K562 (cell line): Measurements from ENCODE around the gene BEST1. TPM values are rescaled to one million over a fixed set of nuclear protein-coding genes. Genes with fewer than 3 reads are reported as not detected.
A peak's percentile ranks its signal among the peaks of the same experiment; 100 is the strongest.

ENCODE experiments used
- ATAC-seq: fragments of 200-7000 bp; cut with Tn5 transposase; 3 replicates; pipeline ENCODE4 v1.9.1; 2020; ENCODE audit warnings: moderate library complexity
- BruUV-seq: library from RNA; stranded (reverse); fragments of 400-500 nt; replicated peaks from 2 replicates; lab custom pipeline; 2021; lab: Mats Ljungman, UMichigan
- CTCF ChIA-PET: fragments of 300-600 bp; formaldehyde crosslinking; extraction: SDS; loops from one replicate; lab custom pipeline; 2021; ENCODE audit warnings: low intra/inter-chr PET ratio; lab: Yijun Ruan, JAX
- POLR2A ChIA-PET: fragments of 300-600, 350-650 bp; sonication (Branson Sonifier 250); formaldehyde crosslinking; extraction: SDS; loops from one replicate; lab custom pipeline; 2021; ENCODE audit warnings: antibody characterized with exemption, inconsistent platforms; lab: Yijun Ruan, JAX
- DNase-seq, 4 experiments: peaks; one replicate each; pipeline versions ENCODE4 v3.0.0 to v3.0.0-alpha.2; 2011 to 2018; ENCODE audit warnings: low spot score in 3 of 4, mixed read lengths in 3 of 4; ENCODE audit errors: extremely low read depth in 1 of 4
- FAIRE-seq: peaks from 2 replicates; lab custom pipeline; 2011; peaks lifted over from hg19 to GRCh38; lab: Jason Lieb, UNC
- H2AFZ ChIP-seq: 2 replicates; pipeline ENCODE4 v1.6.0; 2011; ENCODE audit warnings: low read depth, low read length, control low read depth, inconsistent platforms
- H3K27ac ChIP-seq: fragments of 200-600 bp; 3 replicates; pipeline ENCODE4 v1.8.0; 2011; ENCODE audit warnings: low read depth, mild to moderate bottlenecking, control low read depth, inconsistent platforms, low read length, moderate library complexity, mixed read lengths; ENCODE audit errors: extremely low read depth
- H3K27me3 ChIP-seq, 2 experiments: fragments of 300-600 bp in 1 of 2; 2 replicates in 1 of 2; 3 replicates in 1 of 2; pipeline versions ENCODE4 v1.6.0 to v1.8.0; 2011; ENCODE audit warnings: inconsistent platforms in 2 of 2, low read length in 2 of 2, mild to moderate bottlenecking in 1 of 2, mixed read lengths in 1 of 2, moderate library complexity in 1 of 2; ENCODE audit not compliant: control insufficient read depth in 2 of 2, insufficient read depth in 2 of 2
- H3K36me3 ChIP-seq: fragments of 300-600 bp; 3 replicates; pipeline ENCODE4 v1.8.0; 2011; ENCODE audit warnings: mild to moderate bottlenecking, low read length, inconsistent platforms; ENCODE audit not compliant: control insufficient read depth, insufficient read depth
- H3K4me1 ChIP-seq, 2 experiments: fragments of 200-600 bp in 1 of 2; replicated peaks in 1 of 2; 2 replicates in 1 of 2; 3 replicates in 1 of 2; pipeline versions ENCODE4 v1.5.1 to v1.8.0; 2011; ENCODE audit warnings: inconsistent platforms in 2 of 2, low read length in 2 of 2, mild to moderate bottlenecking in 1 of 2, mixed read lengths in 1 of 2, moderate library complexity in 1 of 2; ENCODE audit not compliant: control insufficient read depth in 2 of 2, insufficient read depth in 2 of 2
- H3K4me2 ChIP-seq: 2 replicates; pipeline ENCODE4 v1.6.1; 2011; ENCODE audit warnings: low read length, control low read depth, inconsistent platforms, mixed read lengths; ENCODE audit not compliant: insufficient read depth
- H3K4me3 ChIP-seq: fragments of 200-600 bp; sonication (generic), shearing (Covaris generic); 2 replicates; pipeline ENCODE4 v1.5.1; 2016; ENCODE audit warnings: control low read depth, inconsistent platforms
- H3K79me2 ChIP-seq: fragments of 200-600 bp; 3 replicates; pipeline ENCODE4 v1.8.0; 2011; ENCODE audit warnings: low read length, inconsistent platforms; ENCODE audit not compliant: control insufficient read depth, insufficient read depth
- H3K9ac ChIP-seq, 2 experiments: 2 replicates each; pipeline versions ENCODE4 v1.6.0 to v1.6.1; 2011; ENCODE audit warnings: low read depth in 2 of 2, low read length in 2 of 2, control low read depth in 1 of 2, inconsistent platforms in 1 of 2, mild to moderate bottlenecking in 1 of 2, mixed read lengths in 1 of 2; ENCODE audit not compliant: insufficient read depth in 1 of 2
- H3K9me1 ChIP-seq: one replicate; pipeline ENCODE4 v1.6.0; 2011; ENCODE audit warnings: inconsistent platforms, mild to moderate bottlenecking, low read length, moderate library complexity; ENCODE audit not compliant: control insufficient read depth, insufficient read depth
- H3K9me3 ChIP-seq: replicated peaks from 2 replicates; pipeline ENCODE4 v1.5.1; 2011; ENCODE audit warnings: low read depth, low read length, inconsistent platforms; ENCODE audit not compliant: control insufficient read depth, insufficient read depth
- H4K20me1 ChIP-seq: replicated peaks from 2 replicates; pipeline ENCODE4 v1.6.1; 2011; ENCODE audit warnings: low read length, inconsistent platforms, mixed read lengths; ENCODE audit not compliant: control insufficient read depth, insufficient read depth
- EP400 ChIP-seq: fragments of 450-650 bp; IDR thresholded peaks from 2 replicates; pipeline ENCODE4 v1.6.1; 2017; ENCODE audit warnings: antibody characterized with exemption, mild to moderate bottlenecking, moderate library complexity
- SREBF1 ChIP-seq: fragments of 150-350 bp; IDR thresholded peaks from 2 replicates; pipeline ENCODE4 v1.6.1; 2014; ENCODE audit warnings: antibody characterized with exemption, low read depth, low read length, borderline replicate concordance
- ZBTB33 ChIP-seq: sonication (generic); formaldehyde crosslinking; IDR thresholded peaks from 2 replicates; pipeline ENCODE4 v1.8.1; 2023; ENCODE audit warnings: mild to moderate bottlenecking, missing genetic modification reagents
- ZKSCAN1 ChIP-seq: fragments of 150-350 bp; IDR thresholded peaks from 2 replicates; pipeline ENCODE4 v1.6.1; 2016; ENCODE audit warnings: low read depth, low read length
- ZNF609 ChIP-seq: sonication (generic); formaldehyde crosslinking; IDR thresholded peaks from 2 replicates; pipeline ENCODE4 v1.8.1; 2023; ENCODE audit warnings: missing genetic modification reagents, mild to moderate bottlenecking, borderline replicate concordance
- WGBS: fragments of 100-300 bp; shearing (Covaris generic); methylation state at CpG from one replicate; pipeline ENCODE4 v1.1.6; 2016; ENCODE audit warnings: low coverage, mixed read lengths; ENCODE audit not compliant: insufficient coverage; ENCODE audit errors: missing lambda C conversion rate; 5-methylcytosine and 5-hydroxymethylcytosine counted together
- in situ Hi-C: fragments of 300-500 bp; cut with MboI; formaldehyde crosslinking; loops from 4 replicates; pipeline ENCODE4 v1.15.0; 2018; ENCODE audit warnings: inconsistent platforms, mixed read lengths
- intact Hi-C: fragments of 100-400 bp; cut with micrococcal nuclease; formaldehyde crosslinking; loops from 2 replicates; pipeline ENCODE4 v1.14.2; 2022
- polyA plus RNA-seq, 8 experiments: library from polyadenylated mRNA; depleted of rRNA in 4 of 8; stranded (reverse) in 5 of 8; unstranded in 3 of 8; fragments of >200 nt; fragmentation: Nextera tagmentation in 2 of 8; fragmentation: Illumina TruSeq in 1 of 8; extraction: Ambion mirVana in 2 of 8; extraction: Trizol in 1 of 8; gene quantifications; 2 replicates each; pipeline versions ENCODE4 v1.2.1 to v1.2.3, GENCODE V29; 2011 to 2014; ENCODE audit warnings: inconsistent platforms in 1 of 8, missing spikeins in 1 of 8
- total RNA-seq, 7 experiments: library from RNA; depleted of rRNA in 6 of 7; stranded (reverse); fragments of >200 nt in 6 of 7; fragmentation: Illumina TruSeq in 2 of 7; extraction: Trizol in 2 of 7; gene quantifications; 2 replicates each; pipeline versions ENCODE4 v1.2.1 to v1.2.3, GENCODE V29; 2011 to 2021; ENCODE audit warnings: low replicate concordance in 1 of 7

Gene BEST1
- total and polyA plus RNA-seq, 9 of the 15 experiments (the other 6 are each of a cell fraction or from before 2014, with no cell fraction given) = 0.07 to 1.3 (median 0.40) TPM

- Histone ChIP-seq H3K36me3 (no peaks in the 10 kb centered on the region), H4K20me1 (no peaks in the 10 kb centered on the region), H3K9ac (no peak overlapping the region), H3K4me2 (no peak overlapping the region), H3K27me3 (no peaks in the 10 kb centered on the region), H3K4me1 (peaks cover 27 to 31% of the 10 kb centered on the region in 2 experiments), H3K9me3 (no peaks in the 10 kb centered on the region), H3K4me3 (no peak overlapping the region), H3K27ac (no peak overlapping the region), H2AFZ (no peak overlapping the region), H3K9me1 (no peaks in the 10 kb centered on the region), H3K79me2 (no peaks in the 10 kb centered on the region)
- FAIRE-seq = no peak
- DNase-seq = no peak
- WGBS = 64% methylated on average over 17 of the region's 20 CpGs
- intact Hi-C loops = no loop called here
- no TSS peak for BruUV-seq
- in situ Hi-C loops = no loop called here
- no peak for ATAC-seq
- ChIA-PET CTCF (no interaction called here), POLR2A (interaction anchor here (0.6 to 0.7 kb wide), 4 partner anchors 8 to 175 kb away, joined by 3 to 4 read pairs (median 3); partner anchors contain the start of gene FTH1)
- TF ChIP-seq ZBTB33 (CRISPR knock-in tag) (peak; percentile 94), EP400 (no peak), ZNF609 (no peak), SREBF1 (no peak), ZKSCAN1 (peak; percentile 65)
These were observed 6.3 kb downstream of the BEST1 start for GRCh38 chr11:61956191-61957020.
